ENCODE data around the gene WDFY2.
"Not testable (repeated sequence)": the region's sequence is repeated elsewhere in the genome, so short reads cannot be mapped to it uniquely, and the experiment has no call there.

WDFY2 gene

DNA sequence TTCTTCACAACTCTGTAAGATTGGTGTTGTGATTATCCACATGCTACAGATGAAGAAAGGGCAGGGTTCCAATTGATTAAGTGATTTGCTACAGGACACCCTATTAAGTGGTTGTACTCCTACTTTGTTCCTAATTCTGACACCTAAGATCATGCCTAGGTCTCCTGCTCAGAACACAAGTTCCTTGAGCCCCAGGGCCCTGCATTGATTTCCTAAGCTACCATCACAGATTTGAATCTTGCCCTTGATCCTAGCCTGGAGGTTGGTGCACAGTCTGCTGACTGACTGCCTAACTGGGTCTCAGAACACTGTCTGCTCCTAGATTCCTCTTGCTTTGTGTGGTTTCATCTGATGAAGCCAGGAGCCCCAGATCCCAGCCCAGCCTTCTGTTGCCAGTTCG lies 19.6 kb upstream of the WDFY2 start:
- DNase-seq, result no peak

DNA sequence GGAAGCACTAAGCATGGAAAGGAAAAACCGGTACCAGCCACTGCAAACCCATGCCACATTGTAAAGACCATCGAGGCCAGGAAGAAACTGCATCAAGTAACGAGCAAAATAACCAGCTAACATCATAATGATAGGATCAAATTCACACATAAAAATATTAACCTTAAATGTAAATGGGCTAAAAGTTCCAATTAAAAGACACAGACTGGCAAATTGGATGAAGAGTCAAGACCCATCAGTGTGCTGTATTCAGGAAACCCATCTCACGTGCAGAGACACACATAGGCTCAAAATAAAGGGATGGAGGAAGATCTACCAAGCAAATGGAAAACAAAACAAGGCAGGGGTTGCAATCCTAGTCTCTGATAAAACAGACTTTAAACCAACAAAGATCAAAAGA lies 15.3 kb upstream of the WDFY2 start:
- not testable (repeated sequence) for DNase-seq

DNA sequence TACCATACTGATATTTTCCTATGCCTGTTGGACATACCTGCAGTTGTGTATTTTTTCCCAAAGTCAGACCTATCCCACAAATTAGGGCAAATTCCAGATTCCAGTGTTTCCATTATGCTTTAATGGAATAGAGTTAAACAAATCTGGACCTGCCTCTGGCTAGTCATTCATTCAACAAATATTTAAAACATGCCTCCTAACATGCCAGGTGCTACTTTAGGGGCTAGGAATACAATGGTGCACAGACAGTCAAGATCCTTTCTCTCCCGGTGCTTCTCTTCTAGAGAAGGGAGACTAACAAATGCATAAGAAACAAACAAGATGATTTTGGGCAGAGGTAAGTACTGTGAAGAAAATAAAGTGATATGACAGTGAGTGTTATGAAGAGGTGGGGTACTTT lies 7.5 kb upstream of the WDFY2 start:
- DNase-seq, result no peak

DNA sequence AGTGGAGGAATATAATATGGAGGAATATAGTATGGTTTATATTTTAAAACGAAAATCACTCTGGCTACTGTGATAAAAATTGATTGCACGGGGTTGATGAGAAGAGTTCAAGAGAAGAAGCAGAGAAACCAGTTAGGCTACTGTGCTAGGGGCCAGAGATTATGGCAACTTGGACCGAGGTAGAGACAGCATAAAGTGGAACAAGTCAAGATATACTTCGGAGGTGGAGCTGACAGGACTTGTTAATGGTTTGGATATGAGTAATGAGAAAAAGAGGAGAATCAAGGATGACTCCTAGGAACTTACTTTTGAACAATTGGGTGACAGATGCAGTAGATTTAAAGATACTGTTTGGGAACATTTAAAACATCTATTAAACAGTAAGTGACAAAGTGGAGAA lies 6.6 kb upstream of the WDFY2 start:
- DNase-seq, result no peak

DNA sequence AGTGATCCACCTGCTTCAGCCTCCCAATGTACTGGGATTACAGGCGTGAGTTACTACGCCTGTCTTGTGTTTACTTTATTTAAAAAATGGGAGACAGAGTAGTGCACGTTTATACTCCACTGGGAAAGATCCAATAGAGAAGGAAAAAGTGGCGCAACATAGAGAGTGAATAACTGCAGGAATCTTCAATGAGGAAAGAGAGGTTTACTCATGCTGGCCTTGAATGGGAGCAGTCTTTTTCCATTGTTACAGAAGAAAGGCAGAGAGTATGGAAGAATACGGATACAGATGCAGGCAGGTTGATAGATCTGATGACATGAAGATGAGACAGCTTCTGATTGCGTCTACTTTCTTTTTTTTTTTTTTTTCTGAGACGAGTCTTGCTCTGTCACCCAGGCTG lies 4.6 kb upstream of the WDFY2 start:
- DNase-seq, result no peak

DNA sequence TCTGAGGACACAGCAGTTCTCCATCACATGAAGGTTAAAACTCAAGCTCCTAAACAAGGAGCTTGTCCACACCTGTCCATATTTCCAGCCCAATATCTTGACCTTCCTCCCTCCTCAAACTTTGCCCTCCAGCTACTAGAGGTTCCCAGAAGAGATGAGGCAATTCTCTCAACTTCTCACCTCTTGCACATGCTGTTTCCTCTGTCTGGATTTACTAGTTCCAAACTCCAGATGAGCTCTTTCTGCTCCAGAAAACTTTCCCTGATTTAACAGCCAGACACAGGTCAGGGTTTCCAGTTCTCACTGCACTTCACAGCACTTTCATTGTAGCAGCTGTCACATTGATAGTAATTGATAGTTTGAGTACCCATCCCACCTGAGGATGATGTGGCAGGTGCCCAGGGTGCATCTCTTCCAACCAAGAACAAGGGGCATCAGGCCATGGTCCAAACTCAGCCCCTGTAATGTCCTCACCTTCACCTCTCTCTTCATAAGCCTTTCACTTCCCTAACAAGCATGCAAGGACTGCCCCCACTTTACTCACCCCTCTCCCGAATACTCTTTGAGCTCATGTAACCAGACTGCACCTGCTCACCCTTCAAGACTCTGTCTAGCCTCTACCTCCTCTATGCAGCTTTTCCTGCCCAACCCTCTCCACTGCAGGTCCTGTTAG lies 3.0 kb upstream of the WDFY2 start:
- DNase-seq, result no peak

DNA sequence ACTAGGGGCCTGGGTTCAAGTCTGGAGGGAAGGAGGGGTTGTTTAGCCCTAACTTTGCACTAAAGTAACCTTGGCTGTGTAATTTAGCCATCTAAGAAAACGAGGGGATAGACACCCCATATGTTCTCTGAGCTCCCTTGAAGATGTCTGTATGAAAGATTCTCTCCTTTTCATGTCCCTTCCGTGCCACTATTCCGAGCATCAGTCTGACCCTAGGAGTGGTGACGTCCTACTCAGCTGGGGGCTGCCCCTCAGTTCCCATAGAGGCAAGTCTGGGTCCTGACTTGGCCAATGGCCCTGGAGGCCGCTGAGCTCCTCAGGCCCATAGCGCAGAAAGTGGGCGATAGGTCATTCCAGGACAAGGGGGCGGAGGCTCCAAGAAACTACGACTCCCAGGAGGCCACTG lies 790 bp upstream of the WDFY2 start:
- no peak for DNase-seq

DNA sequence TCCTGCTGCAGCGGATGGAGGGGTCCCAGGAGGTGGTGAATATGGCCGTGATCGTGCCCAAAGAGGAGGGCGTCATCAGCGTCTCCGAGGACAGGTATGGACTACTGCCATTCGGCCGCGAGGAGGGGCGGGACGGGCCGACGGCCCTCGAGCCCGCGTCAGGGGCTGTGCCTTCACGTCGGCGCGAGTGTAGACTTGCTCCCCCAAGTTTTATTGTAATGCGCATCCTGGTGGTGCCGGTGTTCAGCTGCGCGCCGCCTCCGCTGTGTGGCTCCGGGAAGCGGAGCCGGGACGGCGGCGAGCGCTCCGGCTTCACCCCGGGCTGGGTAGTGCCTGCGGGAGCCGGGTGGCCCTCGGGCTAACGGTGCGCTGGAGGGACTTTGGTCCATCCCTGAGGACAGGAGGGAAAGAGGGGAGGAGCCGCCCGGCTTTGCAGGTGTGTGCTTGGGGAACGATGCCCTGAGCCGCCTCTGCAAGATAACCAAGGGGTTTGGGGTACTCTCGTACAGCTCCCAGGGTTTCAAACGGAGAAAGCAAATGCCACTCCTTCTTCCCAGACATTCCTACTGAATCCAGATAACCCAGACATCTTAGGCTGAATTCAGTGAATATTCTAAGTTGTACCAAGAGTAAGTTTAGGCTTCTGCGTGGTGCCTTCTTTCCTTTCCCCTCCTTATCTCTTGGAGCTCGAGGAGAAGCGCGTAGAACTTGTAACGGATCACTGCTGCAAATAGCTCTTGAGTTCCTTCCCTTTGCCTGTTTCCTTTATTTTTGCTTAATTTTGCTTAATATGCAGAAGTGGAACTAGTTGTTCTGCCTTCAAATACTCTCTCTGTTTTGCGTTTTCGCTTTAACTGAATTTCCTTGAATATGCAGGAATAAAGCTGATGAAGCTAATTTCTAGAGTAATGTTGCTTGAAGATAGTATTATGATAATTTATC lies 740 bp downstream of the WDFY2 start:
- DNase-seq, result peak; percentile 55 to 56

DNA sequence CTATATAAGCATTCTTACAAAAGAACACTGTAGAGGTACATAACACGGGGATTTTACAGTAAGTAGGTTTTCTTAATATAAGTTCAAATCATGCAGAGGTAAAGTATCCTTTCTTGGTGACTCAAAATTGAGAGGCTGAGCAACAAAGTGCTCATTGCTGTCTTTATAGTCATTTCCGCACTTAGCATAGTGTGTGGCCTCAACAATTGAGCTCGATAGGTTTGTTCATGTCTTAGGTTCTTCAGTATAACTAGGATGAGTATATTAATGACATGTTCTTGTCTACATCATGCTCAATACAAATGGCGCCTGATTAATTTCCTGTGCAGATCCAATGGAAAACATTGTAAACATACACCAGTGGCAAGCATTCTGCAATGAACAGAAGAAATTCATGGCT lies 1.4 kb downstream of the WDFY2 start:
- no peak for DNase-seq

DNA sequence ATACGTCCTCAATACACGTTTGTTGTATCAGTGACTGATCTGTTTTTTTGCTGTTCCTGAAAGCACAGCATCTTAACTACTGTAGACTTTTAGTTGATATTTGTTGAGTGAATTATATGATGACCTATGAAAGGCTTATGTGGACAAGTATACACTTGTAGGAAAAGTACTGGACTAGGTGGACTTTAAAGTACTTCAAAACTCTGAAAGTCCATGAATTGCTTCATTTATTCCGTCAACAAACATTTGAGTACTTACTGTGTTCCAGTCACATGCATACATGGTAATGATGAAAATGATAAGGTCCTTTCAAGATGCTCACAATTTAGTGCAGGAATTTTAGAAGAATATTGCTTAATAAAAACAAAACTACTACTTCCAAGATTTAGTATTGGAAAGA lies 3.1 kb downstream of the WDFY2 start:
- DNase-seq, result no peak

DNA sequence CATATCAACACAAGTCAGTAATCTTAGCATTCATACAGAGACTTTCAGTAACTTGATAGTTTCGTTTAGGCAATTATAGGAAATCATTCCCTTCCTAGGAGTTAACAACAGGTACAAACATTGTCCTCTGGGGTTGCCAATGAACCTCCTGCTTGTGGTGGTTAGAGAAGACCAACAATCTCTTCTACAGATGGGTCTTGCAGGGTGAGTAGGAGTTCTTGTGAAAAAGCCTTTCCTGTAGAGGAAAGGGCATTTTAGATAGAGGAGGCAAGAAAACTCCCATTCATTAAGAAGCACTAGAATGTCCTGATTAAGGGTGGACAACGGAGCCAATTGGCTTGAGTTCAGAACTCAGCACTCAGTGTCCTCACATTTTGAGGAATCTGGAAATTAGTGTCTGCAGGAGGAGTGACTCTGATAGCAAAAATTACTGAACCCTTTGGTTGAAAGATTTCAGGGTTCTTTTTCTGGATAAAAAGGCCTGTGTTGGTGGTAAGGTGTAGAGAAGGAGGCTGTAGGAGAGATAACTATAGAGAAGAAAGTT lies 4.2 kb downstream of the WDFY2 start:
- no peak for DNase-seq

DNA sequence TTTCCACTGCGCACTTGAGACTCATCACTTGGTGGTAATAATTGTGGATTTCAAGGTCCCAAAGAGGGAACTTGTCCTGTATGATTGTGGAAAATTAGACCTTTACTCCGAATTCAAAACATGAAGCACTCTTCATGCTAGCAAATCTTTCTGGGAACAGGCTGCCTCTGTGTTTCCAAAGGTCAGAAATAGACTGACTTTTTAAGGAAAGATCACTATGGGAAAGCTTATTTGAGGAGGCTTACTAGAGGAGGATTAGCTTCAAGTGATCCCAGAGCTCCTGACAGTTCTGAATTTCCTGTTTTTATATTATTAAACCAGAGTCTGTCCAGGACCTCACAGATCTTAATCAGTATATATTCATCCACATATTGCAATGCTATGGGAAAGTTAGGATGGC lies 5.5 kb downstream of the WDFY2 start:
- DNase-seq, result no peak

DNA sequence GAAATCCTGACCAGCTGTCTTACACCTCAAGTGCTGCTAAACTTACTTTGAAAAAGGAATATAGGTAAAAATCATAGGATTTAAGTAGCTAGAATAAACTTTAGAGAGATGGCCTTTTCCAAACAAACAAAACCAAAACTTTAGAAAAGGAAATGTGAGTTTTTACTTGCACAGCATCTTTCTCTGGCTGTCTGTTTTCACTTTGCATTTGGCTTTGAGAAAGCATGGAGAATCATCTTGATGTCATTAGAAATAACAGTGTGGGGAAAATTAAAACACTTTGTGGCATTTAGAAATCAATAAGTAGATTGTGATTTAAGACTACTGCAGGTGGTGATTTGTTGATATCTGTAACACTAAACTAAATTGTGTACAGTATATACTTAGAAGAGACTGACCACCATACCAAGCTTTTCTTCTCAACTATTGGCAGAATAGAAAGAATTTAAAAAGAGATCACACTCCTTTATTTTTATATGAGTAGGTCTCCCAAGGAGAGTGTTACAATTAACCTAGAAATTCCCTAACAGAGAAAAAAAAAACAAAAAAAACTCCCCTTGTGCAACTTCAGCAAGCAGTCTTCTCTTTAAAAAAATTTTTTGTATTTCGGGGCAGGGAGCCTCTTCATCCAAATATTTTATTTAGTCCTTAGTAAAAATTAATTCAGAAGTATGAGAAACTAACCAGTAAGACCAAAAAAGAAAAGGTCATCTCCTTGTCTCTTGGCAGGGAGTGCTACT lies 6.1 kb downstream of the WDFY2 start:
- no peak for DNase-seq

DNA sequence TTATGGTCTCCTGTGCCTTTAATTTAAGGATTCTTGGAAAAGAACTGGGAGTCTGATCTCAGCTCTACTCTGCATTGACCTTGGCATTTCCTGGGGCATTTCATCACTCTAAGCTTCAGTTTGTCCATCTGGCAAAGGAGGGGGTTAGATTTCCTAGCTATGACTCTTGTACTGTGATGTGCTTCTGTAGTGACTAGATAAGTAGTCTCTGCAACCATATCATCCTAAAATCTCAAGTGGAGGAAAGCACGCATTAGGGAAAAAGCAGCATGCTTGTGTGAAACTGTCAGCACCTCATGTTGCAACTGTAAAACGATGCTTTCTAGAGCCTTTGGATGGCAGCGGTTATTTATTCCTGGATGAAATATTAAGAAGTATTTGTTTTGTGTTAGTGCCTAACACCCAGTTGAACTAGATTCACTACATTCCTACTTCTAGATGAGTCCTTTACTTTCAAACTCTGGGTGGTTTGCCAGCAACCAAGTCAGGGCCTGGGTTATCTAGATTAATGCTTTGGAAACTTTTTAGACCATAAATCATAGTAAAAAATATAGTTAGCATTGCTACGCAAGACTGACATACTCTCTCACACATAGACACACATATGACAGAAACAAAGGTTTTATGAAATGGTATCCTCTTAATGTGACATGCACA lies 6.8 kb downstream of the WDFY2 start:
- no peak for DNase-seq

DNA sequence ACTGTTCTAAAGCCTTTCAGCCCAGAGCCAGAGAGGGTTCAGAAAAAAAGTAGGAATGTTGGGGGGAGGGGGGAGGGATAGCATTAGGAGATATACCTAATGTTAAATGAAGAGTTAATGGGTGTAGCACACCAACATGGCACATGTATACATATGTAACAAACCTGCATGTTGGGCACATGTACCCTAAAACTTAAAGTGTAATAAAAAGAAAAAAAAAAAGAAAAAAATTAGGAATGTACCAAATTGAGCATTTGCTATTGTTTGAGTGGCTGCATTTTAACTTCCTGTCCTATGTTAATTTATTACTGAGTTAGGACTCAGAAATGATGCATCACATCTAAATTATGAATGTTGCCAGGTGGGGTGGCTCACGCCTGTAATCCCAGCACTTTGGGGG lies 7.7 kb downstream of the WDFY2 start:
- DNase-seq, result not testable (repeated sequence)

DNA sequence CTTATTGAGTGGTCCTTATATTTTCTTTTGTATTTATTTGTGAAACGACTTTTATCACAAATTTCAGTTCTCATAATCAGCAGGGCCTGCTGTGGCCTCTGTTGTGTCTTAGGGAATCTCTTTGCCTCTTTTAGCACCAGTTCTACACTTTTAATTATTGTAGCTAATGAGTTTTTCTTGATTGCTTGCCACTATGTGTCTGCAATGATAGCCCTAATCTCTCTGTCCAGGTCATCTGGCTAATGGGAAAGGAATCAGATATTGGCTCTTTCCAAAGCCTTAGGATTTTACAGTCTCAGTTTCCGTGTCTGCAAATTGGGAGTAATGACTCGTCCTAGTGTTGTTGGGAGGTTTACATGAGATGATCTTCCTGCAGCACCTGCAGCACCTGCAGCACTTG lies 10.2 kb downstream of the WDFY2 start:
- DNase-seq, result no peak

DNA sequence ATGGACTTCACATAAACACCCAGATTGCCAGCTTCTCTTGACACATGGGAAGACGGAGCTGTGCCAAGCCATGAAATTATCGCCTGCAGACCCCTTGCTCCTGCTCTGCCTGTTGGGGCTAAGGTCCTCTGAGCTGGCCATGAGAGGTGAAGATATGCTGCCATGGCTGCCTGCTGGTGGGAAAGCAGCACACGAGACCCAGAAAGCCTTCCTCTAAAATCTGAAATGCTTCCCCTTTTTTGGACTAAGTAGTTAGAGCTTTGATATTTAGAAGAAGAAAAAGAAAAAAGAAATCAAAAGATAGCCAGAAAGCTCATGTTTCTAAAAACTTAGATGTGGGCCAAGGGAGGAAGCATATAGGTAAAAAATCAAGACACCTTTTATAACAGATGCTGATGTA lies 11.2 kb downstream of the WDFY2 start:
- DNase-seq, result no peak

DNA sequence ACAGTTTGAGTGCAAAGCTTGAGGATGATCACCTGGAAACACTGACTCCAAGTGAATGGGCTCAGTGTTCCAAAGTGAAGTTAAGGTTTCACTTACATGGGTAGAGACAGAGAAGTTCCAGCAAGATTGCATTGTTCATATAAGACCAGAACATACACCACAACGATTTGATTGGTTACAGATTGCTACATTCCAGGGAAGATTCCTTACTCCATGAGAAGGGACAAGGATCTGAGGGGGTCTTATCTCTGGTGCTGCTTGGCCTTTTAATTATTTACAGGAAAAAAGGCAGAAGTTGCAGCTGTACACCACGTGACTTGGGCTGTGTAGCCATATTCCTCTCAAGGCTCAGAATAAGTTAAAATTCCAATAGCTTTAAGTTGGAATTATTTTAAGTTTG lies 12.3 kb downstream of the WDFY2 start:
- no peak for DNase-seq

DNA sequence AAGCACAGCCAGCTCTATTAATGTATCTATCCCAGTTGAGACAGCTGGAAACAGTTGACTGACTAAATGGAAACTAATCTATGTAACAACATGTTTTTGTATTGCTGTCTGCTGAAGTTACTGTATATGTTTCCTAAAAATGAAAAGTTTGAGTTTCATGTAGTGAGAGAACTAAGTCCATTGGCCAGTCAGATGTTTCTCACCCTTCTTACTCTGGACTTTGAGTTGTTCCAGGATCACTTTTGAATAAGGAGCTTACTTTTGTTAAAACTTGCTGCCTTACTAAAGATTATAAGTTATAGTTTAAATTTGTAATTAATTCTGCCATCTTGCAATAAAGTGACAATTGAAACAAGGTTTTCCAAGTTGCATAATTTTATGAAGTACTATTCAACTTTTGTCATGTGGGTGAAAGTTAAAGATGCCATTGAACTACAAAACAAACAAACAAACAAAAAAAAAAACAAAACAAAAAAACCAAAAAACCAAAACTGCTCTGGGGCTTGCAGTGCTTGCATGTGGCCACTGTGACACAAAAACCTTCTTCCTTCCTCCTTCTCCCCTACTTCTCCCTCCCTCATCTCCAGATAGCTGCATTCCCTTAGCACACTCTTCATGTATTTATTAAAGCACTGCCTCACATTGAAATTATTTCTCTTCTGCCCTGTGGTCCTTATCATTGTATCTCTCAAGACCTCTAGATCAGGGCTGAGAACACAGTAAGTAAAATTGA lies 15.3 kb downstream of the WDFY2 start:
- no peak for DNase-seq

DNA sequence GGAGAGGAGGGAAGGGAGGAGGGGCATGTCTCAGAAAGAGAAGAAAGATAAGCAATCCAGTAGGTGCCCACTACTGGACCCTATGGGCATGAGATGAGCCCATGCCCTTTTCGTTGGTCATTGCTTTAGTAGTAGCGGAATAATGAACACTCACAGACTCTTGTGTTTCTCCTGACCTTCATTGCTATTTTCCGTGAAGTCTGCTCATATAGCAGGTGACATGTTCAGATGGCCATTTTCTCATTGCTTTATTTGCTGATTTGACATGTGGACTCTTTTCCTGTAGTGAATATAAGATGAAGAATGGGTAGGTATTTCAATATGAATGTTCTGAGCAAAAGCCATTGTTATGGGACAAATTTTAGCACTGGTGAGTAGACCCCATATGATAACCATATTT lies 16.4 kb downstream of the WDFY2 start:
- DNase-seq, result no peak

DNA sequence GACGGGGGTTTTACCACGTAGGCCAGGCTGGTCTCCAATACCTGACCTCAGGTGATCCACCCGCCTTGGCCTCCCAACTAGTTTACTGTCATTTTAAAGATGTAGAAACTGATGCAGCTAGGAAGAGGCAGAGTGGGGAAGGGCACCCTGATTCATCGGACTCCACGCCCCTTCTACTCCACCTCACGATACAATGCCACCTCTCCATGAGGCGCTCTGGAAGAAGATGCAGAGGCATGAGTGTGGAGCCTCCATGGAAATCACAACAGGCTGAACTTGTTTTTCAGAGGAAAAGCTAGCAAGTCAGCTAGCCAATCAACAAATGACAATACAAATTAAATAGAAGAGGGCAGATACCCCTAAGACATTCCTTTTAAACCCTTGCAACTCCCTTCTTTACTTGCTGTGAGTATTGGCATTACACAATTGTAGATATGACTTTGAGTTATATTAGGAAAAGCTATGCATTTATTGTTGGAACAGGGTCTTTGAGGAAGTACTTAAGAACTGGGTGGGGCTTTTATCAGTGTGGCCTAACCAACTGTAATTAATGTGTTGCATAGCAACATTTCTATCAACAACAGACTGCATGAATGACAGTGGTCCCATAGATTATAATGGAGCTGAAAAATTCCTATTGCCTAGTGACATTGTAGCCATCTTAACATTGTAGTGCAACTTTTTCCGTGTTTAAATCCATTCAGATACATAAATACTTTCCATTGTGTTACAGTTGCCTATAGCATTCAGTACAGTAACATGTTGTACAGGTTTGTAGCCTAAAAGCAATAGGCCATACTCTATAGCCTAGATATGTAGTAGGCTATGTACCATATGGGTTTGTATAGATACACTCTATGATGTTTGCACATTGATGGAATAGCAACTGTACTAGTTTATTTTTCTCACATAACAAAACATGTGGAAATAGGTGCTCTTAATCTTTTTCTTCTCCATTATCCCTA lies 17.6 kb downstream of the WDFY2 start:
- no peak for DNase-seq
